Neural crest cell (in vitro differentiated cells): ENCODE results near the gene ASAP3. TPM values are rescaled to one million over a fixed set of nuclear protein-coding genes. Genes with fewer than 3 reads are reported as not detected.

ENCODE experiments used
- DNase-seq: peaks from one replicate; pipeline ENCODE4 v3.0.0; 2021; ENCODE audit warnings: low read depth, mixed read lengths, low spot score
- H3K27ac Mint-ChIP-seq: one replicate; pipeline ENCODE4 v1.8.0; 2021; ENCODE audit warnings: mild to moderate bottlenecking, mixed read lengths; ENCODE audit not compliant: unreplicated experiment
- H3K27me3 Mint-ChIP-seq: 2 replicates; pipeline ENCODE4 v1.8.0; 2021; ENCODE audit warnings: low read depth, mild to moderate bottlenecking, mixed read lengths
- H3K36me3 Mint-ChIP-seq: 2 replicates; pipeline ENCODE4 v1.8.0; 2021; ENCODE audit warnings: low read depth, mild to moderate bottlenecking, mixed read lengths
- H3K4me1 Mint-ChIP-seq: 2 replicates; pipeline ENCODE4 v1.8.0; 2021; ENCODE audit warnings: mixed read lengths
- H3K4me3 Mint-ChIP-seq: one replicate; pipeline ENCODE4 v1.8.0; 2021; ENCODE audit warnings: mild to moderate bottlenecking, mixed read lengths
- H3K9me3 Mint-ChIP-seq: 2 replicates; pipeline ENCODE4 v1.8.0; 2021; ENCODE audit warnings: mixed read lengths
- total RNA-seq: library from RNA; stranded (reverse); gene quantifications from 2 replicates; pipeline ENCODE4 v1.2.1, GENCODE V29; 2021
- TF ChIP-seq, protein P1 (sequence below): fragments of 200-600 bp; sonication (generic); conservative IDR thresholded peaks from 2 replicates; pipeline ENCODE4 v1.5.0; 2021; ENCODE audit warnings: antibody characterized with exemption, mild to moderate bottlenecking

The ASAP3 gene
- total RNA-seq, 1 donor from 2014 or later: 45.8 TPM

DNA sequence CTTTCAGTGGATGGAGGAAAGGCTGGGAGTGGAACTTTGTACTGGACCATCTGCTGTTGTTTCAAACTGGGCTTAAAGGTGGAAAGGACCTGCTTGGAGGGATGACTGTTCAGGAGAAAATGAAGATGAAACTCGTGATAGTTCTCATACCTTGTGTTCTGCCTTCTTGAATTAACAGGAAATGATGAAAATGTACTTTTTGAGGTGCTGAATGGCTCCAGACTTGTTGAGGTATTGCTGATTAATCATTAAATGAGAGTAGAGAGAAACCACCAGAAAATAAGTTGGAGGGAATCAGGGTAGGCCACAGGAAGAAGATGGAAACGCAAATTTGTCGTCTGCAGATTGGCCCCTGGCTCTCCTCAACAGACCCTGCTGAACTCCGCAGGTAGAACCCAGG, 88.1 kb downstream of the ASAP3 start:
- Mint-ChIP-seq H3K4me1 (peaks cover 23% of the 10 kb centered on the region), H3K27ac (no peak overlapping the region), H3K27me3 (no peaks in the 10 kb centered on the region), H3K9me3 (no peaks in the 10 kb centered on the region), H3K4me3 (no peak overlapping the region), H3K36me3 (no peaks in the 10 kb centered on the region)
- no peak for DNase-seq
- TF ChIP-seq, protein P1, sequence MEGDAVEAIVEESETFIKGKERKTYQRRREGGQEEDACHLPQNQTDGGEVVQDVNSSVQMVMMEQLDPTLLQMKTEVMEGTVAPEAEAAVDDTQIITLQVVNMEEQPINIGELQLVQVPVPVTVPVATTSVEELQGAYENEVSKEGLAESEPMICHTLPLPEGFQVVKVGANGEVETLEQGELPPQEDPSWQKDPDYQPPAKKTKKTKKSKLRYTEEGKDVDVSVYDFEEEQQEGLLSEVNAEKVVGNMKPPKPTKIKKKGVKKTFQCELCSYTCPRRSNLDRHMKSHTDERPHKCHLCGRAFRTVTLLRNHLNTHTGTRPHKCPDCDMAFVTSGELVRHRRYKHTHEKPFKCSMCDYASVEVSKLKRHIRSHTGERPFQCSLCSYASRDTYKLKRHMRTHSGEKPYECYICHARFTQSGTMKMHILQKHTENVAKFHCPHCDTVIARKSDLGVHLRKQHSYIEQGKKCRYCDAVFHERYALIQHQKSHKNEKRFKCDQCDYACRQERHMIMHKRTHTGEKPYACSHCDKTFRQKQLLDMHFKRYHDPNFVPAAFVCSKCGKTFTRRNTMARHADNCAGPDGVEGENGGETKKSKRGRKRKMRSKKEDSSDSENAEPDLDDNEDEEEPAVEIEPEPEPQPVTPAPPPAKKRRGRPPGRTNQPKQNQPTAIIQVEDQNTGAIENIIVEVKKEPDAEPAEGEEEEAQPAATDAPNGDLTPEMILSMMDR: no peak

- H3K36me3 Mint-ChIP-seq: no peaks in the 10 kb centered on the region
- H3K27ac Mint-ChIP-seq: no peak overlapping the region
Observed at GRCh38 chr1:23395154-23395724, 88.7 kb downstream of the ASAP3 start.

GRCh38 chr1:23394684-23395083, 89.3 kb downstream of the ASAP3 start:
- Mint-ChIP-seq H3K4me3 (peak overlapping the region; percentile 17), H3K27ac (peak overlapping the region; percentile 37), H3K9me3 (no peaks in the 10 kb centered on the region), H3K4me1 (peaks cover 29% of the 10 kb centered on the region), H3K27me3 (peaks cover 2% of the 10 kb centered on the region), H3K36me3 (no peaks in the 10 kb centered on the region)
- TF ChIP-seq, protein P1: no peak
- DNase-seq: peak; percentile 18

More at GRCh38 chr1:23395154-23395724, 88.7 kb downstream of the ASAP3 start:
- DNase-seq: peak; percentile 22
- Mint-ChIP-seq H3K4me1 (peaks cover 29% of the 10 kb centered on the region), H3K27me3 (no peaks in the 10 kb centered on the region), H3K4me3 (peak overlapping the region; percentile 17), H3K9me3 (no peaks in the 10 kb centered on the region)
- TF ChIP-seq, protein P1: no peak

GRCh38 chr1:23394181-23394580, 89.8 kb downstream of the ASAP3 start:
- Mint-ChIP-seq H3K27me3 (peaks cover 2% of the 10 kb centered on the region), H3K4me3 (no peak overlapping the region), H3K27ac (no peak overlapping the region), H3K4me1 (peaks cover 29% of the 10 kb centered on the region), H3K36me3 (no peaks in the 10 kb centered on the region), H3K9me3 (no peaks in the 10 kb centered on the region)
- TF ChIP-seq, protein P1: no peak
- DNase-seq: no peak

- H3K27me3 Mint-ChIP-seq: peaks cover 2% of the 10 kb centered on the region
- DNase-seq: no peak
- no peak overlapping the region for H3K4me3 Mint-ChIP-seq
- no peaks in the 10 kb centered on the region for H3K36me3 Mint-ChIP-seq
- H3K9me3 Mint-ChIP-seq: no peaks in the 10 kb centered on the region
- no peak overlapping the region for H3K27ac Mint-ChIP-seq
- peaks cover 29% of the 10 kb centered on the region for H3K4me1 Mint-ChIP-seq
- TF ChIP-seq, protein P1: no peak
Observed at GRCh38 chr1:23393706-23394105, 90.3 kb downstream of the ASAP3 start.
